Activated T-helper 1 cell treated with anti-CD3 and anti-CD28 coated beads, Interleukin-12 subunit alpha, Interleukin-12 subunit beta, Interleukin-2, Interleukin-4 antibody, amounts not matched to agents 30 ng/mL and 10 ng/mL and 1 ng/mL, durations not matched to agents 14 hours and 24 hours and 36 hours (primary cell): ENCODE measurements around the gene PCGF2. TPM values are rescaled to one million over a fixed set of nuclear protein-coding genes. Genes with fewer than 3 reads are reported as not detected.

ENCODE experiments used
- DNase-seq: peaks from one replicate; pipeline ENCODE4 v3.0.0; 2021; ENCODE audit warnings: low spot score
- H3K27ac Mint-ChIP-seq: one replicate; pipeline ENCODE4 v1.8.0; 2021; ENCODE audit warnings: mild to moderate bottlenecking, mixed read lengths
- H3K27me3 Mint-ChIP-seq: one replicate; pipeline ENCODE4 v1.8.0; 2022; ENCODE audit warnings: mild to moderate bottlenecking, moderate library complexity, mixed read lengths; ENCODE audit not compliant: insufficient read depth
- H3K36me3 Mint-ChIP-seq: one replicate; pipeline ENCODE4 v1.8.0; 2021; ENCODE audit warnings: low read depth, mixed read lengths
- H3K4me1 Mint-ChIP-seq: one replicate; pipeline ENCODE4 v1.8.0; 2021; ENCODE audit warnings: low read depth, mixed read lengths
- H3K4me3 Mint-ChIP-seq: one replicate; pipeline ENCODE4 v1.8.0; 2021; ENCODE audit warnings: mild to moderate bottlenecking, moderate library complexity, mixed read lengths
- H3K9me3 Mint-ChIP-seq: one replicate; pipeline ENCODE4 v1.8.0; 2021; ENCODE audit warnings: mixed read lengths
- intact Hi-C: fragments of 100-400 bp; cut with micrococcal nuclease; formaldehyde crosslinking; loops from one replicate; pipeline ENCODE4 v1.15.1; 2024
- total RNA-seq: library from RNA; stranded (reverse); gene quantifications from 2 replicates; pipeline ENCODE4 v1.2.3, GENCODE V29; 2022

PCGF2 gene
- total RNA-seq, 1 donor from 2014 or later, result 4.6 TPM

DNA sequence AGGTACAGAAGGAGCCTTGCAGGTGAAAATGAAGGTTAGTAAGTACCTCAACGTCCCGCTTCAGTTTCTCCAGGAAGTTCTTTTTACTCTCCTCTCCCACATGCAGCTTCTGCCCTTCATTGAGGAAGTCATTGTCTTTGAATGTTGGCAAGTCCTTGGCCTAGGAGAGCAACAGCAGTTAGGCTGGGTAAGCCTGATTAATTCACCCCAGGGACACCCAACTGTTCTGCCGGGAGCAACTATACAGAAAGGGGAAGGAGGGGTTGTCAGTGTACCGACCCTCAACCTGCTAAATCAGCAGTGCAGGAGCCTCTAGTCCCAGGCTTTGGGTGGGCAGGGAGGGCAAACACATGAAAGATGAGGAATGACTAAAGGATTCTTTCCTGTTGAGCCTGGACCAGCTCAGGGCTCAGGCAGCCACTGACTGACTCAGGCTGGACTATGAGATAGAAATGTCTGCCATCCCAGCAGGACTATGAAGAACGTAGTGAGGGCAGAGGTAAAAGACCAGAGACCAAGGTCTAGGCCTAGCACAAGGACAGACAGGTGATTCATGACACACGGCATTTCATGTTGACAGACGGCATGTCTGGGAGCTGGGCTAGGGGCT lies 29.6 kb upstream of the PCGF2 start:
- H3K27ac Mint-ChIP-seq, result no peak overlapping the region
- H3K36me3 Mint-ChIP-seq, result peaks cover 25% of the 10 kb centered on the region
- H3K4me1 Mint-ChIP-seq, result no peaks in the 10 kb centered on the region
- no peaks in the 10 kb centered on the region for H3K27me3 Mint-ChIP-seq
- no peak for DNase-seq
- H3K4me3 Mint-ChIP-seq, result no peak overlapping the region
- intact Hi-C loops, result no loop called here
- no peaks in the 10 kb centered on the region for H3K9me3 Mint-ChIP-seq

DNA sequence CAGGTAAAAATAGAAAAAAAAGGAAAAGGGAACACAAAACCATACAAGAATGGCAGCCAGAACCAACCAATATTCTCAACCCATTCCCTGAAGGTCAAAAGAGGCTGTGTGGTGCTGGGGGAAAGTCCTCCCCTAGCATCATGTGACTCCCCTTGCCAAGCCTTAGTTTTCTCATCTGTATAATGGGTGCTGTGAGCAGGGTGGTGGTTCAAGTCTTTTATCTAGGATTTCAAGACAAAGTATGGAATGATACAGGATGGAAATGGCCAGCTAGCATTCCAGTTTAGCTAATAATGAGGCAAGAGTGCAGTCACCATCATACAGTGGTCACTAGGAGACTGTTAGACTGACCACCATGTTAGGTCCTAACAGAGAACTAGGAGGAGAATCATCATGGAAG lies 25.1 kb upstream of the PCGF2 start:
- Mint-ChIP-seq H3K4me3 (no peak overlapping the region), H3K27ac (no peak overlapping the region)

DNA sequence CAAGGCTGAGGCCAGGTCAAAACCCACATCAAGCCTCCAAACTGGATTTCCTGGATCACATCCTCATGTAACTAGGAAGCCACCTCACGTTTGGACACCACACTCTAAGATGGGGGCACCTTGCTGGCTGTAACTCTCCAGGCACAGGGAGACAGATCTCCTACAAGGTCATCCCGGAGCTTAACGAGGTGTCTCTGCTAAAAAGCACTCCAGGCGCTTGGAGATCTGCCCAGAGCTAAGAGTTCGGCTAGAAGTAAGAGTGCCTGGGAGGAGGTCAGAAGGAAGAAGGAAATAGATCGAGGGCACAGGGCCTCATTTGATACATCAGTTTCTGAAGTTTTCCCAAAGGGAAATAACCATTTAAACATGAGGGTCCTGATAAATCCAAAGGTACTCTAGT lies 20.3 kb upstream of the PCGF2 start:
- intact Hi-C loops, result no loop called here
- Mint-ChIP-seq H3K4me1 (no peaks in the 10 kb centered on the region), H3K27ac (no peak overlapping the region), H3K36me3 (peaks cover 69% of the 10 kb centered on the region), H3K27me3 (no peaks in the 10 kb centered on the region), H3K4me3 (no peak overlapping the region), H3K9me3 (no peaks in the 10 kb centered on the region)
- DNase-seq, result no peak

More for the DNA sequence above, 25.1 kb upstream of the PCGF2 start:
- intact Hi-C loops, result no loop called here
- Mint-ChIP-seq H3K4me1 (no peaks in the 10 kb centered on the region), H3K36me3 (peaks cover 46% of the 10 kb centered on the region), H3K27me3 (no peaks in the 10 kb centered on the region), H3K9me3 (no peaks in the 10 kb centered on the region)
- DNase-seq, result no peak

DNA sequence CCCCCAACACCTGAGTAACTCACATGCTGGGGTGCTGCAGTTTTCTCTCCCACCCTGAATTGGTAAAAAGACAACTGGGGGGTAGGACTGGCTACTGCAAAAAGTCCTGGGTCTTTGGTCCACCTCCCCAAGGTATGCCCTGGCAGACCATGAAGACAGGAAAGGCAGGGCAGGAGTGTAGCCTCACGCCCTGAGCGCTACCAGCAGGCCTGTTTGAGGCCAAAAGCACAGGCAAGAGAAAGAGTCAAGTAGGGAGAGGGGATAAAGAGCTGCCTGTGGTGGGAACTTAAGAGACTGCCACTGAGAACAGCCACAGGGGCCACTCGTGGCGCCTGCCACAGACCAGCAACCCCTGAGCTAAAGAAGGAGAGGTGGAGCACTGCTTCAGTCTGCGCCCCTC lies 18.2 kb upstream of the PCGF2 start:
- peaks cover 71% of the 10 kb centered on the region for H3K36me3 Mint-ChIP-seq
- peaks cover 13% of the 10 kb centered on the region for H3K4me1 Mint-ChIP-seq
- H3K27ac Mint-ChIP-seq, result no peak overlapping the region
- no peak overlapping the region for H3K4me3 Mint-ChIP-seq
- intact Hi-C loops, result no loop called here
- no peak for DNase-seq
- H3K9me3 Mint-ChIP-seq, result no peaks in the 10 kb centered on the region
- no peaks in the 10 kb centered on the region for H3K27me3 Mint-ChIP-seq

DNA sequence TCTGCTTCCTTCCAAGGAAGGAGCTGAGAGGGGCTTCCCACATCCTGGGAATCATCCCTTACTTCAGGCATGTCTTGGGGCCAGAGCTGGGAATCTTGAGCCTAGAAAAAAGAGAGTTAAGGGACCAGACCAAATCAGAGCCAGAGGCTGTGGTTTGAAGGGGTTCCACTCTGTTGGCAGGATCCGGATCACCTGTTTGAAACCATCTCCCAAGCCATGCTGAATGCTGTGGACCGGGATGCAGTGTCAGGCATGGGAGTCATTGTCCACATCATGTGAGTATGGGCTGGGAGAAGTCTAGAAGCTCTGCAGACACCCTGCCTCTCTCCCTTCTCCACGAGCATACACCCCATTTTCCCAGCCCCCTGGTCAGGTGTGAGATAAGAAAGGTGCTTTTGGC lies 14.1 kb upstream of the PCGF2 start:
- Mint-ChIP-seq H3K4me1 (peaks cover 20% of the 10 kb centered on the region), H3K27ac (no peak overlapping the region), H3K27me3 (no peaks in the 10 kb centered on the region), H3K36me3 (peaks cover 59% of the 10 kb centered on the region), H3K9me3 (no peaks in the 10 kb centered on the region), H3K4me3 (no peak overlapping the region)
- DNase-seq, result no peak
- intact Hi-C loops, result no loop called here

DNA sequence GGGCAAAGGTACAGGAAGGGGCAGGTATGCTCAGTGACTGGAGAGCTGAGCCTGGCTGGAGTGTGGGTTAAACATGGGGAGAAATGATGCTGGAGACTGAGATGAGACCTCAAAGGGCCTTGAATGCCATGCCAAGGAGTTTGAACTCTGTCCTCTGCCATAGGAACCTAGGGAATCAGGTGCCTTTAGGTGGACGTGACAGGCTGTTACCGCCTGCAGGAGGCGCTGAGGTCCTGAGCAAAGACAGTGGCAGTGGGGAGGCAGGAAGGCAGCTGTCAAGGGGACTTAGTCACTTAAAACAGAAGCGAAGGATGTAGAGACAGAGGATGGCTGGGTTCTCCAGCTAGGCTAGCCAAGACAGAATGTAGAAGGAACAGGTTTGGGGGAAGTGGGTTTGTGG lies 13.5 kb upstream of the PCGF2 start:
- Mint-ChIP-seq H3K36me3 (peaks cover 52% of the 10 kb centered on the region), H3K4me1 (peaks cover 20% of the 10 kb centered on the region), H3K4me3 (no peak overlapping the region), H3K27me3 (no peaks in the 10 kb centered on the region), H3K9me3 (no peaks in the 10 kb centered on the region), H3K27ac (no peak overlapping the region)
- intact Hi-C loops, result no loop called here
- no peak for DNase-seq

DNA sequence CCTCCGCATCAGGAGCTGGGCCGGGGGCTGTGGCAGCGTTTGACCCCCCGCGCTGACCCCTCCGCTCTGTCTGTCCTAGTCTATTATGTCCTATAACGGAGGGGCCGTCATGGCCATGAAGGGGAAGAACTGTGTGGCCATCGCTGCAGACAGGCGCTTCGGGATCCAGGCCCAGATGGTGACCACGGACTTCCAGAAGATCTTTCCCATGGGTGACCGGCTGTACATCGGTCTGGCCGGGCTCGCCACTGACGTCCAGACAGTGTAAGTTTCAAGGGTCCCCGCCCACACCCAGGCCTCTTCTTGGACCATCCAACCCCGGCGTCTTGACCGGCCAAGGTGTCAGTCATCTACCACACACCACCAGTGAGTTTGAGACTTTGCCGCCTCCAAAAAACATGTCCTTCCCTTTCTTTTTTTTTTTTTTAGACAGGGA lies 5.0 kb upstream of the PCGF2 start:
- peaks cover 14% of the 10 kb centered on the region for H3K27me3 Mint-ChIP-seq
- peak overlapping the region; percentile 97 for H3K4me3 Mint-ChIP-seq
- H3K27ac Mint-ChIP-seq, result peak overlapping the region; percentile 52
- H3K36me3 Mint-ChIP-seq, result peaks cover 20% of the 10 kb centered on the region
- intact Hi-C loops, result loop anchor here (2.0 to 5.0 kb wide), 5 partner anchors 151 to 1359 kb away; partner anchors contain the start of genes CACNB1 and FBXL20
- peaks cover 35% of the 10 kb centered on the region for H3K4me1 Mint-ChIP-seq
- no peaks in the 10 kb centered on the region for H3K9me3 Mint-ChIP-seq
- no peak for DNase-seq

DNA sequence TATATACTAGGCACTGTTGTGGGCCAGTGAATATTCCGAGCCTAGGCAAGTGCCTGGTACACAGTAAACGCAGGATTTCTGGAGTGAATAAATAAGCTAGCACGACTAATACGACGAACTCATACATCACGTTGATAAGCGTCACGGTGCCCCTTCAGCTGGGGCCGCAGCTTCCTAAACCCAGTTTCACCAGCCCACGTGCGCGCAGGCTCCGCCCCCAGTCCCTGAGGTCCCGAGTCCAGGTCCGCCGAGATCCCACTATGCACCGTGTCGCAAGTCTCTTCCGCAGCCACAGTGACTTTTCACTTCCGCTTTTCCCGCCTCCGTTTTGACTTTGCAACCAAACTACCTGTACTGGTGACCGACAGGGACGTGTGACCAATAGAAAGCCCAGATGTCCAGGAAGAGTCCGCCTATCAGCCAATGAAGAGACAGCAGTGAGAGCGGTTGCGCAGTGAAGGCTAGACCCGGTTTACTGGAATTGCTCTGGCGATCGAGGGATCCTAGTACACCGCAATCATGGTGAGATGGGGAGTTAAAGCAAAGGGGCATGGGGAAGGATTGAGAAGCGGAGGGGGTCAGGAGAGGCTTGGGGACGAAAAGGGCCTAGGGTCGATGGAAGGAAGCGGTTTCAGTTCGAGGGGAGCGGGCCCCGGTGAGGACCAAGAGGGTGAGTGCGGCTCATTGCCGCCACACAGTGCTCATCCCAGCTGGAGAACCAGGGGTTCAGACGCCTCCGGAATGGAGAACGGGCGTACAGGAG lies 4.4 kb upstream of the PCGF2 start, which contains the start of gene PSMB3:
TSS of gene PSMB3 (plus strand) at position 434 of the 763 bp plus-strand sequence. CDS start at position 520, 86 bp downstream.
- Mint-ChIP-seq H3K36me3 (peaks cover 20% of the 10 kb centered on the region), H3K27ac (peak within 1 kb of the TSS; percentile 98), H3K27me3 (peaks cover 14% of the 10 kb centered on the region), H3K4me1 (peaks cover 35% of the 10 kb centered on the region), H3K4me3 (peak within 1 kb of the TSS; percentile 97), H3K9me3 (no peaks in the 10 kb centered on the region)
- DNase-seq, result peak; percentile 97
- intact Hi-C loops, result loop anchor here (1.0 to 5.0 kb wide), 14 partner anchors 22 to 1360 kb away; partner anchors contain the start of genes CACNB1, CDK12, CISD3 and FBXL20

DNA sequence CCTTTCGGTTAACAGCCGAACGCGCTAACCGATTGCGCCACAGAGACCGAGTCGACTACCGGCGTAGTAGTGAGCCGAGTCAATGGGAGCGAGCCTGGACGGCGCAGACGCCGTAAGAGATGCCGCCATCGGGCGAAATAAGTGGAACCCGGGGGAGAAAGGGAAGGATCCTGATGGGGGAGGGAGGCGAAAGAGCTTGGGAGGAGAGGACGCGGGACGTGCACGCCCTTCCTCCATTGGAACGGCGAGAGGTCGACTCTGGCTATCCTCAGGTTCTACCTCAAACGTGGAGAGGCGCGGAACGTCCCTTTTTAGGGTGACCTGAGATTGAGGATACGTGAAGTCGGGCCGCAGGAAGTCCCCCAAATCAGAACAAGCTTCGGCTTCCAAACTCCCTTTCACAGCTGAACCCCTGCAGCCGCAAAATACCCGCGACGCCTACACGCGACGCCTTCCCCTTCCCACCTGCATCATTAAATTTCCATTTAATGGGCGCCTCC lies 3.7 kb upstream of the PCGF2 start:
- peak overlapping the region; percentile 97 for H3K4me3 Mint-ChIP-seq
- H3K9me3 Mint-ChIP-seq, result no peaks in the 10 kb centered on the region
- H3K36me3 Mint-ChIP-seq, result peaks cover 20% of the 10 kb centered on the region
- peak; percentile 81 for DNase-seq
- intact Hi-C loops, result loop anchor here (1.0 to 5.0 kb wide), 14 partner anchors 22 to 1360 kb away; partner anchors contain the start of genes CACNB1, CDK12, CISD3 and FBXL20
- H3K27me3 Mint-ChIP-seq, result peaks cover 15% of the 10 kb centered on the region
- peaks cover 35% of the 10 kb centered on the region for H3K4me1 Mint-ChIP-seq
- H3K27ac Mint-ChIP-seq, result peak overlapping the region; percentile 98

DNA sequence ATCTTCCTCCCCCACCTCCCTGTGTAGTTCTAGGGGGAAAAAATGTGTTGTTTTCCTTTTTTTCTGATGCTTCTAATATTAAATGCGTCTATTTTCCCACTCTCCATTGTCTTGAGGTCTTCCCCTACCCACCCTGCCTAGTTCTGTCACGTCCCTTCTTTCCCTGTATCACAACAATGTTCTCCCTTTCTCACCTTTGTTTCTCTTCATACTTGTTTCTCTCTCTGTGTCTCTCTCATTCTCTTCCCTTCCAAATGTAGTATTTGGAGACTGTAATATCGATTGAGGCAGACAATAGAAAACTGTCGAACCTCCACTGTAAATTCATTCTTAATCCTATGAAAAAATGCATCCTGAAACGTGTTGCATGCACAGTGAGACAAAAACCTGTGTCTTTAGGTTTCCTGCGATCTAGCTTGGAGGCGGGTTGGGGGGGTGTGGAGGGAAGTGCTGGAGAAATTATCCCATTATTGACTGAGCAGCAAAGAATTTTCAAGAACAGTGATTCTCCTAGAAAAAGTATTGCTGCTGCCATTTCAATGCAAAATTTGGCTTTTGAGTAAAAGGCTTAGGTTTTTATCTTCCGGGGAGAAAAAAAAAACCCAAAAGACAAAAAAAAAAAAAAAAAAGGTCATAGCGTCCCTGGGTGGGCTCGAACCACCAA lies 3.1 kb upstream of the PCGF2 start:
- no peaks in the 10 kb centered on the region for H3K9me3 Mint-ChIP-seq
- intact Hi-C loops, result loop anchor here (5.0 kb wide), 4 partner anchors 149 to 1361 kb away; partner anchors contain the start of genes CACNB1 and FBXL20
- H3K4me3 Mint-ChIP-seq, result peak overlapping the region; percentile 97
- peaks cover 18% of the 10 kb centered on the region for H3K36me3 Mint-ChIP-seq
- H3K27me3 Mint-ChIP-seq, result peaks cover 19% of the 10 kb centered on the region
- H3K27ac Mint-ChIP-seq, result peak overlapping the region; percentile 98
- peaks cover 40% of the 10 kb centered on the region for H3K4me1 Mint-ChIP-seq
- DNase-seq, result no peak

DNA sequence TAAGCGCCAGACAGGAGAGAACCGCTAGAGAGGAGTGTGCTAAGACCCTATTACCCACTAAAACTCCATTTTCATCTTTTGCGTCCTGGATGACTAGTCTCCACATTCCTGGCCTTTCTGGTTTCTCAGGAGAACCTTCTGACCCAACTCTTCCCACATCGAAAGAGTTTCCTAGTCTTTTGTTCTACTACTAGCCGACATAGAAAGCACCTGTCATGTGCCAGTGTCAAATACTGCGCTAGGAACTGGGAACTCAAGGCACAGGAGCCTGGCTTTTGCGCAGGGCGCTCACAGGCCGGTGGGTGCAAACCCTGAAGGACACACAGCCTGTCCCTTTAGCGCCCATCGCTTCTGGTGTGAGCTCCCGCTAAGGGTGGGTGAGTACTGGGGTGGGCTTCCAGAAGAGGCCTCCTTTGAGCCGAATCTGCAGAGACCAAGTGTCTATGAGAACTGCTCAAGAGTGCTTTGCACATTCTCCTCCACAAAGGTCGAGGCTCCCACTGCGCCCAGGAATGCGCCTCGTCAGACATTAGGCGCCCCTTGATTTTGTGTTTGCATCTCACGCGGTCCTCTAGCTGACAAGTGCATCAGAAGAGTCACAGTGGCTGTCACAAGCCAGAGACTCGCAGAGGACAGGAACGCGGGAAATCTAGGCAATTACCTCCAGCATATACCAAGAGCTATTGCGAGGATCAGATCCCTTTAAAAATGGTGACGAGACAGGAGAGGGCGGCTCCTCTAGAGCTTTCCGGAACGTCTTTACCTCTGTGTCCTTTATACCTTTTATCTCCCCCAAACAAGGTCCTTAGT lies 2.4 kb upstream of the PCGF2 start:
- H3K4me1 Mint-ChIP-seq, result peaks cover 48% of the 10 kb centered on the region
- H3K36me3 Mint-ChIP-seq, result peaks cover 11% of the 10 kb centered on the region
- H3K9me3 Mint-ChIP-seq, result no peaks in the 10 kb centered on the region
- intact Hi-C loops, result loop anchor here (5.0 kb wide), 4 partner anchors 148 to 1362 kb away; partner anchors contain the start of genes CACNB1 and FBXL20
- H3K27me3 Mint-ChIP-seq, result peaks cover 24% of the 10 kb centered on the region
- no peak for DNase-seq
- peak overlapping the region; percentile 98 for H3K27ac Mint-ChIP-seq
- peak overlapping the region; percentile 97 for H3K4me3 Mint-ChIP-seq

DNA sequence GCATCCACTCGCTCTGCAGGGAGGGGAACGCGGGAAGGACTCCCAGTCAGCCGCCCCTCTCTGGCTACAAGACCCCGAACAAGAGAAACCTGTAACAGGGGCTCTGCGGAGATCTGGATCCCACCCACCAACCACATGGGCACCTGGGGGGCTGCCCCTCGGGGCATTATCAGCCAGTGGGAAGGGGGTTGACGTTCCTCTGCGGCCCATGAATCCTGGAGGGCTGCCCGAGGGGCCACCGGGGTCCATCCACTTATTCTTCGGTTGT lies 1.8 kb upstream of the PCGF2 start:
- peaks cover 24% of the 10 kb centered on the region for H3K27me3 Mint-ChIP-seq
- H3K36me3 Mint-ChIP-seq, result peaks cover 11% of the 10 kb centered on the region
- no peak for DNase-seq
- H3K4me3 Mint-ChIP-seq, result peak overlapping the region; percentile 97
- H3K4me1 Mint-ChIP-seq, result peaks cover 50% of the 10 kb centered on the region
- intact Hi-C loops, result loop anchor here (5.0 kb wide), 4 partner anchors 148 to 1362 kb away; partner anchors contain the start of genes CACNB1 and FBXL20
- H3K9me3 Mint-ChIP-seq, result no peaks in the 10 kb centered on the region
- H3K27ac Mint-ChIP-seq, result no peak overlapping the region
